ENCODE results near the gene C6orf89.
"Not testable (repeated sequence)": the region's sequence is repeated elsewhere in the genome, so short reads cannot be mapped to it uniquely, and the experiment has no call there.

DNA sequence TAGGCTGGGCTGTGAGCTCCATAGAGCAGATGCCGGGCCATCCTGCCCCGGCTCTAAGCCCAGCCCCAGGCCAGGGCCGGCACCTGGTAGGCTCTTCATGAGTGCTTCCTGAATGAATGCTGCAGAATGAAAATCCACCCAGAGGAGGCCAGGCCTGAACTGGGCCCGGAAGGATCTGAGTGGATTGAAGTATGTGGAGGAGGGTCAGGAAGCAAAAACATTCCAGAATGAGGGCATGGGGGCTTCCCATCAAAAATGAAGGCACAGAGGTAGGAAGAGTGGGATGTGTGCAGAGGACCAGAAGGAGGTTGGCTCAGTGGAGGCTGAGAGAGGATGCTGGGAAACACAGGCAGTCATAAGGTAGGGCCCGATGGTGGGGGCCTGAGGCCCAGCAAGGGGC lies 53.3 kb downstream of the C6orf89 start:
- TF ChIP-seq POLR2A, POLR2AphosphoS5 (IDR thresholded peaks at IDR 0.05; ENCODE audit: low read depth, low read length): not testable (repeated sequence)
